Central memory CD8-positive, alpha-beta T cell (primary cell): Measurements from ENCODE around the gene LRRC4B.
A peak's percentile ranks its signal among the peaks of the same experiment; 100 is the strongest.
"Not testable (repeated sequence)": the region's sequence is repeated elsewhere in the genome, so short reads cannot be mapped to it uniquely, and the experiment has no call there.

Experiments used
- ATAC-seq: fragments of 150-1000 bp; cut with Tn5 transposase; replicated peaks from 2 replicates; pipeline ENCODE4 v1.10.0; 2022; ENCODE audit warnings: mild to moderate bottlenecking, moderate FRiP score, moderate number of reproducible peaks; ENCODE audit not compliant: poor library complexity, severe bottlenecking; ENCODE audit errors: extremely low read depth
- DNase-seq, 2 donors: peaks; one replicate each; pipeline ENCODE4 v3.0.0; 2021; ENCODE audit warnings: low spot score in 2 of 2
- H3K27ac Mint-ChIP-seq: one replicate; pipeline ENCODE4 v1.8.0; 2022; ENCODE audit warnings: low read depth, mild to moderate bottlenecking, moderate library complexity, mixed read lengths
- H3K27me3 Mint-ChIP-seq: one replicate; pipeline ENCODE4 v1.8.0; 2022; ENCODE audit warnings: mixed read lengths
- H3K36me3 Mint-ChIP-seq: one replicate; pipeline ENCODE4 v1.8.0; 2022; ENCODE audit warnings: mild to moderate bottlenecking, moderate library complexity, mixed read lengths; ENCODE audit not compliant: insufficient read depth
- H3K4me1 Mint-ChIP-seq: one replicate; pipeline ENCODE4 v1.8.0; 2022; ENCODE audit warnings: mixed read lengths
- H3K4me3 Mint-ChIP-seq: one replicate; pipeline ENCODE4 v1.8.0; 2022; ENCODE audit warnings: mild to moderate bottlenecking, moderate library complexity, mixed read lengths
- H3K9me3 Mint-ChIP-seq: one replicate; pipeline ENCODE4 v1.8.0; 2022; ENCODE audit warnings: mixed read lengths

The LRRC4B gene

DNA sequence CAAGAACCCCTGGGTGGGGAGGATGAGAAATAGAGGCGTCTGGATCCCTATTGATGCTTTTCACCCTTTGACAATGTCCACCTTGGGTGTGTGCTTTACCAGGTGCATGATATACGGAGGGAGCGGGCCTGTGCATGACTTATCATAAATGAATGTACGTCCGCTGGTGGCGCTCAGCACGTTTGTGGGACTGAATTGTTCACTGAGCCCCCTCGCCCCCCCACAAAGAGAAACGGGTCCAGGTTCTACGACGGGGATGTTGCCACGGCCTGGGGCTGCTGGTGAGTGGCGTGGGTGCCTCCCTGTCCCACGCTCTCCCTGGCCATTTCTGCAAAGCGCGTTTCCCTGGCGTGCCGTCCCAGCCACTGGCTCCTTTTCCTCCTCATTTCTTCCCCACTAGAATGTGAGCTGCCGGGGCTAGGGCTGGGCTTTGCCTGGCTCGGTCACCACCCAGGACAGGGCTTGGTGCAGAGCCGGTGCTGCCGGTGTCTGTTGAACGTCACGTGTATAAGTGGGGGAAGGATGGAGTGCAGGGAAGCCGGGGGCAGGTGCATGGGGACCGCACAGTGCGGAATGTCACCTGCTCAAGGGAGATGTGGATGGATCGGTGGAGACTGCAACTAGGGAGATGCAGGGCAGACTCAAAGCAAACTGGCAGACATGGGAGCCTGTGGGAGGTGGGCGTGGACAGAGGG, 21.6 kb downstream of the LRRC4B start:
- H3K4me3 Mint-ChIP-seq: no peak overlapping the region
- H3K4me1 Mint-ChIP-seq: no peaks in the 10 kb centered on the region
- DNase-seq (no peak), ATAC-seq (no peak)
- no peaks in the 10 kb centered on the region for H3K36me3 Mint-ChIP-seq
- H3K27me3 Mint-ChIP-seq: peaks cover 41% of the 10 kb centered on the region
- no peaks in the 10 kb centered on the region for H3K9me3 Mint-ChIP-seq
- no peak overlapping the region for H3K27ac Mint-ChIP-seq

DNA sequence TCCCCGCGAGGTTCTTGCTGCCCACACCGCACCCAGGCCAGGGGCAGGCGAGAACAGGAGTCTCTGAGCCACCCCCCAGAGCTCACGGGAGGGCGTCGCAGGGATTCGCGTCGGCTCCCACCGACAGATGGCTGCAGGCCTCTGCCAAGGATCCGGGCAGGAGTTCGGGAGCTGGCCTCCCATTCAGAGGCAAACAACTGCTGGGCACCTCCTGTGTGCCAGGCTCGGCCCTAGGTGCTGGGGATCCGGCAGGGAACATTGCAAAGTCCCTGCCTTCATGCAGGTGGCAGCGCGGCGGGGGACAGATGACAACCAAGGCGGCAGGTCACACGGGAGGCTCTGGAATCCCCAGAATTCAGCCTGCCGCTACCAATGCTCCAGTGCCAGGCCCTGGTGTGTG, 25.3 kb downstream of the LRRC4B start:
- no peak for ATAC-seq
- Mint-ChIP-seq H3K4me1 (no peaks in the 10 kb centered on the region), H3K27ac (no peak overlapping the region), H3K9me3 (no peaks in the 10 kb centered on the region), H3K36me3 (no peaks in the 10 kb centered on the region), H3K27me3 (peaks cover 14% of the 10 kb centered on the region), H3K4me3 (no peak overlapping the region)
- no peak for DNase-seq

DNA sequence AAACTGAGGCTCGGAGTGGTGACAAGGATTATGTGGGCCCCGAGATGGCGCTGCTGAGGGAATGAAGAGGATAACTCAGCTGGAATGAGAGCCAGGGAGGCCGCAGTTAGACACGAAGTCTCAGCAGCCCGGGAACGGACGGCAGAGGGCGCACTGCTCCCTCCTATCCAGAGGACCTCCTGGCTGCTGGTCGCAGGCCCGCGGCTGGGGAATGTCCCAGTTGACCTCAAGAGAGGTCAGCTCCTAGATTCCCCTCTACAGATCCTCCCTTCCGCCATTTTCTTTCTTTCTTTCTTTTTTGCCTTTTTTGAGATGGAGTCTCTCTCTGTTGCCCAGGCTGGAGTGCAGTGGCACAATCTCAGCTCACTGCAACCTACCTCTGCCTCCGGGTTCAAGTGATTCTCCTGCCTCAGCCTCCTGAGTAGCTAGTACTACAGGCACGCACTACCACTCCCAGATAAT, 30.4 kb downstream of the LRRC4B start:
- Mint-ChIP-seq H3K36me3 (no peaks in the 10 kb centered on the region), H3K27ac (no peak overlapping the region), H3K4me3 (no peak overlapping the region), H3K9me3 (peaks cover 6% of the 10 kb centered on the region), H3K4me1 (no peaks in the 10 kb centered on the region), H3K27me3 (peaks cover 12% of the 10 kb centered on the region)
- DNase-seq: peak; percentile 17 to 30
- ATAC-seq: no peak

DNA sequence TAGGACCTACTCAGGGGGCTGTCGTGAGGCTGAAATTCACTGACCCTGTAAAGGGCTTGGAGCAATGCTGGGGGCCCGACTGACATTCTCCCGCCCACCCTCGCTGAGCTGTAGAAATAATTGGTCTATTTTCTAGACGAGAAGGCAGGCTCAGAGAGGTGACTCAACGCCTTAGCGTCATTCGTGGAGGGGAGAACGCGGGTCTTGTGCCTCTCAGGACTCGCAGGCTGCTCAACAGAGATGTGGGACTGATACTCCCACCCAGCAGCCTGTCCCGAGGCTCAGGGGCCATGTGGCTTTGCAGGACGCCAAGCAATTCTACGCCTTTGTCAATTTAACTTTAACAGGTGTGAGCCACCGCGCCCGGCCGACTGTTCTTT, 30.9 kb downstream of the LRRC4B start:
- Mint-ChIP-seq H3K4me1 (no peaks in the 10 kb centered on the region), H3K36me3 (no peaks in the 10 kb centered on the region), H3K27ac (no peak overlapping the region), H3K27me3 (peaks cover 17% of the 10 kb centered on the region), H3K4me3 (no peak overlapping the region), H3K9me3 (peaks cover 6% of the 10 kb centered on the region)
- ATAC-seq (no peak), DNase-seq (no peak)

DNA sequence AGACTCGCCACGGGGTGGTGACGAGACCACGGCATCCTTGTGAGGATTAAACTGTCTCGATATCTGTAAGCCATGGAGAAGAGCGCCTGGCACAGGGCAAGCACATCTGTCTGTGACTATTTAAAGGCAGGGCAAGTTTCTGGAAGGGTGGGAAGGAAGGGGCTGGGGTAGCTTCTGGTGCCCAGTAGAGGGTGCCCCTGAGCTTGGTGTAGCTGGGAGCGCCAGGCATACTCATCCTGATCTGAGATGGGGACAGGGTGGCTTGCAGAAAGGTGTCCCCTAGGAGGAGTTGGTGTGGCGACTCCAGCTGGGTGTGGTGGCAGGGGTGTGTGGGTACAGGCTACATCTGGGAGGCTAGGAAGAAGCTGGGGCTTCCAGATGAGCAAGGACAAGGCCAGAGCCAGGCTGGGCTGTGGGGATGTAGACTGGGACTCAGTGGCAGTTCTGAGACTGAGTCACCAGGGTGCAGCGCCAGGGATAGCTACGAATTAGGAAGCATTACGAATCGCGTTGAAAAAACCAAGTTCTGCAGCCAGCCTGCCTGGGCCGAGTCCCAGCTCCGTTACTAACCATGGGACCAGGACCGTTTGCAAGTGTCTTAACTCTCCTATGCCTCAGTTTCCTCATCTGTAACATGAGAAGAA, 31.5 kb downstream of the LRRC4B start:
- Mint-ChIP-seq H3K36me3 (no peaks in the 10 kb centered on the region), H3K27ac (no peak overlapping the region), H3K27me3 (peaks cover 22% of the 10 kb centered on the region), H3K4me3 (no peak overlapping the region), H3K4me1 (no peaks in the 10 kb centered on the region), H3K9me3 (peaks cover 6% of the 10 kb centered on the region)
- no peak for ATAC-seq
- no peak for DNase-seq

DNA sequence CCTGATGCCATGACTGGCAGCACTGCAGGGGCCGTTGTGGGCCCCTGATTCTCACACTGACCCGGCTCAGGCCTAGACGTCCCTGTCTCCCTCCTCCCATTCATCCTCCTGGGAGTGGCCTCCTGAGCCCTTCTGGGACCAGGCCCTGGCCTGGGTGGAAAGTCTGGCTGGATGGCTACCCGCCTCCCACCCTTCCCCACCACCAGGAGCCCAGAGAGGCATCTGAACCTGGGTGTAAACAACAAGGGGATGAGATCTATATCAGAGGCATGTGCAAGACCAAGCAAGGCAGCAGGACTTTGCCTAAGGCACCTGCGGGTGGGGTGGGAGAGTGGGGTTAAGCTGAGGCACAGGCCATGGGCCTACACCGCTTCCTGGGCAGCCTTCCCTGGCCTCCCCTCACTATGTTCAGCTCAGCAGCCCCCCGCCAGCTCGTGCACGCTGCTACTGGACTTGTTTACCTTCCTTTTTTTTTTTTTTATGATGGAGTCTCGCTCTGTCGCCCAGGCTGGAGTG, 32.5 kb downstream of the LRRC4B start:
- no peak for ATAC-seq

DNA sequence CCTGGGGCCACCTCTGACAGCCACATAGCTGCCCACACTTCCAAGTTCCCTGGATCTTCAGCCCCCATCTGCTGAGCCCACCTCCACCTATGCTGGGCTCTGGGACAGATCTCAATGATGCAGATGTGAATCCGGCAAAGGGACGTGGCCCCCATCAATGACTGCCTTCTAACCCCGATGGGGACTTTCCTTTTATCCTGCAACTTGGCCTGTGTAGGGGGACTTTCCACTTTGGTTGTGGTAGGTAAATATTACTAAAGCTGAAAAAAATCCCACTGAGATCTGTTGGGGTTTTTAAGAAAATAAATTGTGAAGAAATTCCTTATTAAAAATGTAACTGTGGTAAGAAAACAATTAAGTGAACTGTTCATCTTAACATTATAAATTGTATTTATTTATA, 33.8 kb downstream of the LRRC4B start:
- H3K4me3 Mint-ChIP-seq: no peak overlapping the region
- H3K27me3 Mint-ChIP-seq: peaks cover 41% of the 10 kb centered on the region
- no peak for ATAC-seq
- H3K4me1 Mint-ChIP-seq: no peaks in the 10 kb centered on the region
- no peaks in the 10 kb centered on the region for H3K36me3 Mint-ChIP-seq
- H3K9me3 Mint-ChIP-seq: peaks cover 6% of the 10 kb centered on the region
- no peak overlapping the region for H3K27ac Mint-ChIP-seq
- no peak for DNase-seq

More for the DNA sequence above, 32.5 kb downstream of the LRRC4B start:
- H3K27ac Mint-ChIP-seq: no peak overlapping the region
- no peak for DNase-seq
- peaks cover 6% of the 10 kb centered on the region for H3K9me3 Mint-ChIP-seq
- H3K4me3 Mint-ChIP-seq: no peak overlapping the region
- H3K36me3 Mint-ChIP-seq: no peaks in the 10 kb centered on the region
- H3K27me3 Mint-ChIP-seq: peaks cover 31% of the 10 kb centered on the region
- no peaks in the 10 kb centered on the region for H3K4me1 Mint-ChIP-seq

DNA sequence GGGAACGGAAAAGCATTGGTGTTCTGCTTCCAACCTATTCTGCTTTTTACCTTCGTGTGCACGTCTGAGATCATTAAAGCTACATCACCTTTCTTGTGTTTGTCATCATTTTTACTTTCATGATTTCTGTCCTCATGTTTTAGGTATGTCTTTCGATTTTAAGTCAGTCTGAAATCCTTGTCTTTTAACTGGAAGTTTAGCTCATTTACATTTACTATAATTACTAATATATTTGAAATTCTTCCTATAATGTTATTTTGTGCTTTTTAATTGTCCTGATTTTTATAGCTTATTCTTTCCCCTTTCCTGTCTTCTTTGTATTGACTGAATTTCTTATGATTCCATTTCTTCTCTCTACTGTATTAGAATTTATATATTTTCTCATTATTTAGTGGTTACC, 35.3 kb downstream of the LRRC4B start:
- ATAC-seq: no peak
- Mint-ChIP-seq H3K9me3 (peaks cover 6% of the 10 kb centered on the region), H3K4me3 (no peak overlapping the region), H3K27me3 (peaks cover 51% of the 10 kb centered on the region), H3K36me3 (no peaks in the 10 kb centered on the region), H3K4me1 (no peaks in the 10 kb centered on the region), H3K27ac (no peak overlapping the region)
- DNase-seq: no peak

DNA sequence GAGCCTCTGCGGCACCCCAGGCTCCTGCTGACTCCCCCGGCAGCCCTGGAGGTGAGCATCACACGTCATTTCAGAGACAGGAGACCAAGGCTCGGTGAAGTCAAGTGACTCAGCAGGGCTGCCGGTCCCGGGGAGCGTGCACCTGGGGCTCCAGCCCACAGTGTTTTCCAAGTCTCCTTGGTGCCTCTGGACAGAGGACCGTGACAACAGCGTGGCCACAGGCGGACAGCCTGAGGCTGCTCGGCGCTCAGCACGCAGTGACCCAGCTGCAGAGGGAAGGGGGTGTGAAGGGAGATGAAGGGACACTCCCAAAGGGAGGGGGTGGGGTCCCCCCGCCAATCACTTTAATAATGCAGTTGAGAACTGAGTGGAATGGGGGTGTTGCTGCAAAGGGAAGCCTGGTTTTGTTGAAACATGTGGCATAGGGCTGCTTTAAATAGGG, 37.0 kb downstream of the LRRC4B start:
- Mint-ChIP-seq H3K36me3 (no peaks in the 10 kb centered on the region), H3K4me3 (no peak overlapping the region), H3K4me1 (no peaks in the 10 kb centered on the region), H3K9me3 (peaks cover 6% of the 10 kb centered on the region), H3K27ac (no peak overlapping the region), H3K27me3 (peaks cover 55% of the 10 kb centered on the region)
- ATAC-seq: no peak
- no peak for DNase-seq

DNA sequence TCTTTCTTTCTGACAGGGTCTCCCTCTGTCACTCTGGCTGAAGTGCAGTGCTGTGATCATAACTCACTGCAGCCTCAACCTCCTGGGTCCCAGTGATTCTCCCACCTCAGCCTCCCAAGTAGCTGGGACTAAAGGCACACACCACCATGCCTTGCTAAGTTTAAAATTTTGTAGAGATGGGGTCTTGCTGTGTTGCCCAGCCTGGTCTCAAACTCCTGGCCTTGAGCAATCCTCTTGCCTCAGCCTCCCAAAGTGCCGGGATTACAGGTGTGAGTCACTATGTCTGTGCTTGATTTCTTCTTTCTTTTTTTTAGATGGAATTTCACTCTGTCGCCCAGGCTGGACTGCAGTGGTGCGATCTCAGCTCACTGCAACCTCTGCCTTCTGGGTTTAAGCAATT, 40.2 kb downstream of the LRRC4B start:
- not testable (repeated sequence) for DNase-seq, H3K9me3 Mint-ChIP-seq, H3K27ac Mint-ChIP-seq, H3K36me3 Mint-ChIP-seq, ATAC-seq, H3K4me3 Mint-ChIP-seq, H3K4me1 Mint-ChIP-seq
- H3K27me3 Mint-ChIP-seq: peaks cover 45% of the 10 kb centered on the region

DNA sequence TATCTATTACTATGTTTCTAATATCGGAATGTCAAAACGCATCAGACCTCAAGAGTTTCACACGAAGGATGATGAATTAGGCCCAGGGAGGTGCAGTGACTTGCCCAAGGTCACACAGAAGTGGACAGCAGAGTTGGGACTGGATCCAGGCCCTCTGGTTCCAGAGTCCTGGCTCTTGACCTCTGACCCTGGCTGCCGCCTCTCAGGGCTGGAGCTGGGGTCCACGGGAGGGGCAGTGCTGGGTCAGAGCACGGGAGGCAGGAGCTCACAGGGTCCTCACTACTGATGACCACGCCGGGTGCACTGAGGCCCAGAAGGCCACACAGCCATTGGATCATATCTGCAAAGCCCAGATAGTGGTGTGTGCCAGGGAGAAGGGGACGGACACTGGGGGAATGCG, 45.4 kb downstream of the LRRC4B start:
- Mint-ChIP-seq H3K27me3 (peaks cover 3% of the 10 kb centered on the region), H3K4me3 (no peak overlapping the region), H3K4me1 (no peaks in the 10 kb centered on the region), H3K27ac (no peak overlapping the region), H3K36me3 (peaks cover 3% of the 10 kb centered on the region), H3K9me3 (no peaks in the 10 kb centered on the region)
- no peak for ATAC-seq
- DNase-seq: no peak

DNA sequence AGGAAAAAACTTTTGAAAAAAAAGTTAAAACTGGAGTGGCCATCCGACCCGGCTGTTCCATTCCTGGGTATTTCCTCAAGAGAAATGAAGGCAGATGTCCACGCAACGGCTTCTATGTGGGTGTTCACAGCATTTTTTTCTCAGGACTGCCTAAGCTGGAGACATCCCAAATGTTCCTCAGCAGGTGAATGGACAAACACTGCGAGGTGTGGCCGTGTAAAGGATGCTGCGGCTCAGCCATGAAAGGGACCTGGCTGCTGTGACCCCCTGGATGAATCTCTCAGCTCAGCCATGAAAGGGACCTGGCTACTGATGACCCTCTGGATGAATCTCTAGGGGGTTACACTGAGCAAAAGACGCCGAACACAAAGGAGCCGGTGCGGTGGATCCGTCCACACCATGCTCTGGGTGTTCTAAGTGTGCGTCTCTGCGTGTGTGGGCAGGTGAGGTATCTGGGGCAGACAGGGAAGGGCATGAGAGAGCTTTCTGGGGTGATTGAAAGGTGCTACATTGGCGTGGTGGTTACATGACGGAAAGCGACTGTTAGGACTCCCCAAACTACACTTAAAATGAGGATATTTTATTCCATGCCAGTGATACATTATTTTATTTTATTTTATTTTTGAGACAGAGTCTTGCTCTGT, 47.3 kb downstream of the LRRC4B start:
- Mint-ChIP-seq H3K4me3 (no peak overlapping the region), H3K27ac (no peak overlapping the region), H3K36me3 (peaks cover 5% of the 10 kb centered on the region), H3K27me3 (no peaks in the 10 kb centered on the region), H3K4me1 (no peaks in the 10 kb centered on the region), H3K9me3 (no peaks in the 10 kb centered on the region)
- DNase-seq: no peak
- ATAC-seq: no peak
